CD4-positive, alpha-beta T cell treated with Interleukin-15 for 4 hours (primary cell): ENCODE data around the gene STX1A.

Source experiments
- DNase-seq: peaks from one replicate; pipeline ENCODE4 v3.0.0-alpha.2; 2020; ENCODE audit warnings: low spot score

Gene STX1A

DNA sequence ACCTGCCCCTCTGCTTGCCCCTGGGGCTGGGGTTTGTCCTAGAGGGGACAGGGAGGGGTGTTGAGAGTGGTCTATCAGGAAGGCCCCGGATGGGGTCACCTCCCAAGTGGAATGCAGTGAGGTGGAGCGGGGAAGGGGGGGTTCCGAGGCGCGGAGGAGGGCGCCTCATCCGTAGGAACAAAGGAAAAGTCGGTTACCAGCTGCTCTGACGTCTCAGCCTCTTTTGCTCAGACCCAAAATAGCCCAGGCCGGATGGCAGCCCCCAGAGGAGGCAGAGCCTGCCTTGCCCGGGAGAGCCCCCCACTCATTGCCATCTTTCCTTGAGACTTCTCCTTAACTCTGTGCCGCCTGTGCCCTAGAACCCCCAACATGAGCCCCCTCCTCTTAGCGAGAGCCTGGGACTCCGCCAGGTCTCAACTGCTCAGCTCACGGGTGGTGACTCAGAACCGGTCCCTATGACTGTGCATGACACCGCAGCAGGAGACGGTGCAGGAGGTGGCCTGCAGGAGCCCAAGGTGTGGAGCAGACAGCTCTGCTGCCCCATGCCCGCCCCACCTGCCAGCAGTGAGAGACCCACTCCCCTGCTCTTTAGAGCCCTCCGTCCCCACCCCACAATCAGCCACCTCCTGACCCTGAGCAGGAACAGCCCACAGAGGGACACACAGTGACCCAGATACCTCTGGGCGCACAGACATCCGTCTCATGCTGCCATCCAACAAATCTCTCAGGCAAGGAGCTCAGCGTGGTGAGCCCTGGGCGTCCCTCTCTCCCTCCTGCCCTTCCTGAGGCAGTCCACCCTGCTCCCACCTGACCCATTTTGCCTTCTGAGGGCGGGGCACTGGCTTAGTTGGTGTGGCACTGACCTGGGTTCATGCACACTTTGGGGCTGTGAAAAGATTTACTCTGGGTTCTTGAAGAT, 13.1 kb downstream of the STX1A start:
- DNase-seq, result no peak

DNA sequence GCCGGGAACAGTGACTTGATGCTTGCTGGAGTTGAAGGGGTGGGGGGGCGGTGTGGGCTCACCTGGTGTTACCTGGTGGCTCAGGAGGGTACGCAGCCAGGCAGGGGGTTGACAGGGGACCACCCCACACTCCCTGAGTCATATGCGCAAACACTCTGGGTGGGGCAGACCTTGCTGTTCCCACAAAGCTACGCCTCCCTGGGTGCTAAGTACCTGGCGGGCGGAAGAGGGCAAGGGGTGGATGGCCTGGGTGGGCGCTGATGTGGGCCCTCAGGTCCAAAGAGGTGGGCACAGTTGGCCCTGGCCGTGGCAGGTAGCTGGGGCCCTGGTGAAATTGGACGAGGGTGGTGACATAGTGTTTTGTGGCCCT, 13.9 kb downstream of the STX1A start:
- no peak for DNase-seq

DNA sequence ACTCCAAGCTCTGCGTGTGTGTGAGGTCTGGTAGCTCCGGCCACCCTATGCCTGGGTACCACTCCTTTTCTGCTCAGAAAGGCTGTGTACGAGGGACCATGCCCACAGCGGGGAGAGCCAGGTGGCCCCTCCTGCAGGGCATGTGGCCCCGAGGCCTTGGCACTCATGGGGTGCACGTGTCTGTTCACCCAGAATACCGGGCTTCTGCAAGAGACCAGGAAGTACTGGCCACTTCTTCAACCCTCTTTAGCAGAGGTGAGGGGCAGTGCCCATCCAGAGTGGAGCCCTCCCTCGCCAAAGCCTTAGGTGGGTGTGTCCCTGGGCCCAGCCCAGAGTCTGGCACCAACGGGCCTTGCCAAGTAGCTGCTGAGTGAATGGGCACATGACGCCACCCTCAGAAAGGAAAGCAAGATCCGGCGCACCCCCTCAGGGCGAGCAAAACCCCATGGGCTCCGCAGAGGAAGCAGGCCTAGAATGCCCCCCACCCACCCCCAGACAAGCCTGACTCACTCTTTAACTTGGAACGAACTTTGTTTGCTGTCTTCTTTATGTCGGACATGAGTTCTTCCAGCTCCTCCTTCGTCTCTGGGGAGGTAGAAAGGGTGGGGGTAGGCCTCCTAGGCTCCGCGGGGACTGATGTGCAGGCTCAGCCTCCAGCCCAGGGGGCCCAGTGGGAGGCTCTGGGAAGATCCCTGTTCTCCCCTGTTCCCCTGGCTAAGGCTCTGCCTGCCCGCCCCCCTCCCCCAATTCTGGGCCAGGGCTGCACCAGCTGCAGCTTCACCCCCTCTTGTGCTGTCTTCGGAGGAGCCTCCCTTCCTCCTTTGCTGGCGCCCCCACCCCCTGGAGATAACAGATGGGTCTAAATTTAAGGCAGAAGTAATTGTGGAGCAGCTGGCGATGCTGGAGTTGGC, 14.6 kb downstream of the STX1A start:
- no peak for DNase-seq

DNA sequence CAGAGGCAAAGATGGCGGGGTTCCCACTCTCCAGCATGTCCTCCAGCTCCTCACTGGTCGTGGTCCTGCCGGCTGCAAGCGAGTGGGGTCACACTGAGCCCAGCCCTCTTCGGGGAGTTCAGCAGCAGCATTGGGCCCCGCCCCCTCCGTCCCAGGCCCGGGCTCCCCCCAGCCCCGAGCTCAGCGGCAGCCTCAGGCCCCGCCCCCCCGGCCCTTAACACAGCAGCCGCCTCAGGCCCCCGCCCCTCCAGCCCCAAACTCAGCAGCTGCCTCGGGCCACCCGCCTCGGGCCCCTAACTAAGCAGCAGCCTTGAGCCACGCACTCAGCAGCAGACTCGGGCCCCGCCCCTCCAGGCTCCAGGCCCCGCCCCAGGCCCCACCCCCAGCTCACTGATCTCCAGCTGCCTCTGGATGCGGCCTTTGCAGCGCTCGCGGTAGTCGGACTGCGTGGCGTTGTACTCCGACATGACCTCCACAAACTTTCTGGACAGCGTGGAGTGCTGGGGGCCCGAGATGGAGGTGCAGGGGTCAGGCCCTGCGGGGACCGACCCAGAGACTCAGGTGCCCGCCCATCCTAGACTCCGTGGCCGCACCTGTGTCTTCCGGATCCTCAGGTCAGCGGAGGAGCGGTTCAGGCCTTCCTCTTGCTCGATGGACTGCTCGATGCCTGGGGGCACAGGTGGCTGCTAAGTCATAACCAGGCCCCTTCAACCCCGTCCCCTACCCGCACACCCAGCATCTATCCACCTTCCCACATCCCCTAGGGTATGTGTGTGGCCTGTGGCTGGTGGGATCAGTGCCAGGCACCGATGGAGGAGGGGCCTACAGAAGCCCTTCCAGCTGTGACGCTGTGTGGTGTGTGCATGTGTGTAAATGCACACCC, 15.5 kb downstream of the STX1A start:
- DNase-seq, result no peak

DNA sequence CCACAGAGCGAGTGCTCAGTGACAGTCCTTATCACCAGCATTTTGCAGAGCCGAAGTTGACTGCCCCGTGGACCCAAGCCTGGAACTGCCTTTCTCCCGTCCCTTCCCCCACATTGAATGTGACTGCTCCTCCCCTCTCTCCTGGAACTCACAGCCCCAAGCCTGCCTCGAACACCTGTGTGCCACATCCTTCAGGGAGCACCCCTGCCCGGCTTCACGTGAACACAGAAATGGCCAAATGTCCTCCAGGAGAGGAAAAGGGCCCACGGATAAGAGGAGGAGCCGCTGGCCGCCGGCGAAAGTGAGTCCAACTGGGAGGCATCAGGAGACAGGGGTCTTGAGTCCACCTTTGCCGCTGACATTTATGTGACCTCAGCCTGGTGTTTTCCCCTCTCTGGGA, 16.2 kb downstream of the STX1A start:
- DNase-seq, result no peak

DNA sequence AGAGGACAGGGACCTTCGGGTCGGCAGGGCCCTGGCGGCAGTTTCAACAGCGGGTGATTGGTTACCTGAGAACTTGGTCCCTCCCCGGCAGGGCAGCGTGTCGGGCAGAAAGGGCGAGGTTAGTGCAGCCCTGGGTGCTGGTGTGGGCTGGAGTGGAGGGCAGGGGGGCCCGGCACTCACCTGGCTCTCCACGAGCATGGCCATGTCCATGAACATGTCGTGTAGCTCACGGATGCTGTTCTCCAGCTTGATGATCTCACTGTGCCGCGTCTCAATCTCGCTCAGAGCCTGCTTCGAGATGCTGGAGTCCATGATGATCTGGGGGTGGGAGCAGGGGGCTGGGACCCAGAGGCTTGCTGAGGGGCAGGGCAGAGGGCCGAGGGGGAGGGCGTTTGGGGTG, 16.8 kb downstream of the STX1A start:
- no peak for DNase-seq

DNA sequence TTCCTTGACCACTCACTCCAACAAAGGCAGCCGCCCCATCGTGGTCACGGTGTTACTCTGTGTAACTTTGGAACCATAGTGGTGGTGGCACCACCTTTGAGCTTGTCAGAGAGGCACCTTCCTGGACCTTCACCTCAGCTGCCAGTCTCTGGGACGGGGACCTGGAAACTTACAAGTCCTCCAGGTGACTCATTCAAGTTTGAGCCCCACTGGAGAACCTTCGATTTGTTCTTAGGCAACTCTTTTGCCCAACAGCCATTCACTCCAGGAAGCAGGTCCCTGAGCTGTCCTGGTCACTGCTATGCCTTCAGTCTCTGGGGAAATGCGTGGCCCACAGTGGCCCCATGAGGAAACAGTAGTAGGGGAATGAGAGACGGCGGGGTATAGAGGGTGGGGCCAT, 17.2 kb downstream of the STX1A start:
- DNase-seq, result no peak

DNA sequence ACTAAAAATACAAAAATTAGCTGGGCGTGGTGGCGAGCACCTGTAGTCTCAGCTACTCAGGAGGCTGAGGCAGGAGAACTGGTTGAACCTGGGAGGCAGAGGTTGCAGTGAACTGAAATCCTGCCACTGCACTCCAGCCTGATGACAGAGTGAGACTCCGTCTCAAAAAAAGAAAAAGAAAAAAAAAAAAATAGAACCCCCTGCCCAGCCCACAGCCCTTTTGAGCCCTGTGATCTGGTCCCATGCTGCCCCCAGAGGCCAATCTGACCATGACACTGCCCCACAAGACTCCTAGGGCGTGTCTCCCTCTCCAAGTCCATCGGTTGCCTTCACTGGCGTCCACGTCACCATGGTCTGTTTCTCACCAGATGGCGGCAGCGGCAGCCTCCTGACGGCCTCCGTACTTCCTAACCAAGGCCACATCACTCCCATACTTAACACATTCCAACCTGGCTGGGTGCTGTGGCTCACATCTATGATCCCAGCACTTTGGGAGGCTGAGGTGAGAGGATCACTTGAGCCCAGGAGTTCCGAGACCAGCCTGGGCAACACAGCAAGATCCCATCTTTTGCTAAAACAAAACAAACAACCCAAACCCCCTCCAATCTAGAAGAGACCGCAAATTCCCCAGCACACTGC, 18.0 kb downstream of the STX1A start:
- DNase-seq, result peak; percentile 27

DNA sequence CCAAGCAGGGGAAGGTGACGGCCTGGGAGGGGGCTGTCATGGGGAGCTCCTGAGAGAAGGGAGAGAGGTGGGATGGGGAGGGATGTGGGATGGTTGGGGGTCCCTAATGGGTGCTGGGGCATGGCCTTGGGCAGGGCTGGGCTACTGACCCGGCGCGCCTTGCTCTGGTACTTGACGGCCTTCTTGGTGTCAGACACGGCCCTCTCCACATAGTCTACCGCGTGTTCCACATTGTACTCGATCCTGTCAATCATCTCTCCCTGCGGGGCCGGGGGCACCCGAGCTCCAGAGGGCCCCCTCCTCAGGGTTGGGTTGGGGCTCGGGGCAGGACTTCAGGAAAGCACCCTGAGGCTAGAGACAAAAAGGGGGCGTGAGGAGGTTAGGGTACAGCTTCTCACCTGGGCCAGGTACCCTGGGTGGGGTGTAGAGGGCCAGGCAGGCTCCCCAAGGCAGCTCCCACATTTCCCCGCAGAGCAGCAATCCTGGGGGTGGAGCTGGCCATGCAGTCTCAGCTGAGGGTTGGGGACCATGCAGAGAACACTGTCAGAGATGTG, 18.8 kb downstream of the STX1A start:
- DNase-seq, result no peak

DNA sequence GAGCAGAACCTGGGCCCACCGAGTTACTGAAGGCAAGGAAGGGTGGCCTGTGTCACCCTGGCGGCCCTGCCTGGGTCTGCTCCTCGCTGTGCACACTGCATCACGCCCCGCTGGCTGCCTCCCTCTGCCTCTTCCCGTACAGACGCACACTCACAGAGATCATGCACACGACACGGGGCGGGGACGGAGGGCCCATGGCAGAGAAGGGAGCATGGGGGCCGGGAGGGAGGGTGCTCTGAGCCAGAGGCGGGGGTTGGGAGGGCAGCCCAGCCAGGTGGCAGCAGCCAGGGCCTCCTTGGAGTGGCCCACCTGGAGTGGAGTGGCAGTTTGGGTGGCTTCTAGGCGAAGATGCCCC, 19.4 kb downstream of the STX1A start:
- no peak for DNase-seq

DNA sequence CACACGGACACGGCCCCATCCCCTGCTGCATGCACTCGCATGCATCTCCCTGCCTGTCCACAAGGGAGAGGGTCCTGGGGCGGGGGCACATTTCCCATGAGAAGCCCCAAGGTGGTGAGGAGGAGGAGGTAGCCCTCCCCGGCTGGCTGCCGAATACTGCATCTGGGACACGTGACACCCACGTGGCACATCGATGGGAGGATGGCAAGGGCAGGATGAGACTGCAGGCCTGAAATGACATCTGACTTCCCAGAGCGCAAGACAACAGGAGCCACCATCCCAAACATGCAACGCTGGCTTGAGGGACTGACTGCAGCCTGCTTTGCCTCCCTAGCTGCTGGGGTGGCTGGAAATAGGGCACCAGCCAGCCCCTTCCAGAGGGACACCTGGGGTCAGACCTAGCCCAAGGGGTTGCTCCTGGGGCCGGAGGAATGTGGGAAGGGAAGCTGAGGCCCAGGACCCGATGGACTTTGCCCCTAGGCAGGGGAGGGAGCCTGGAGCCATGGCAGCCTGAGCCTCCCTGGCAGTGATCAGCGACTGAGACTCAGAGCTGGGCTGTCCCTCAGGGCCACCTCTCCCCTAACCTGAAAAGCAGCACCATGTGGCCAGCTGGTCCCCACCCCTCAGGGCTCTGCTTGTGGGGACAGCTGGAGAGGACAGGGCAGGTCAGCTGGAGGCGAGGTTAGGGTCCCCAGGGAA, 19.9 kb downstream of the STX1A start:
- DNase-seq, result no peak

DNA sequence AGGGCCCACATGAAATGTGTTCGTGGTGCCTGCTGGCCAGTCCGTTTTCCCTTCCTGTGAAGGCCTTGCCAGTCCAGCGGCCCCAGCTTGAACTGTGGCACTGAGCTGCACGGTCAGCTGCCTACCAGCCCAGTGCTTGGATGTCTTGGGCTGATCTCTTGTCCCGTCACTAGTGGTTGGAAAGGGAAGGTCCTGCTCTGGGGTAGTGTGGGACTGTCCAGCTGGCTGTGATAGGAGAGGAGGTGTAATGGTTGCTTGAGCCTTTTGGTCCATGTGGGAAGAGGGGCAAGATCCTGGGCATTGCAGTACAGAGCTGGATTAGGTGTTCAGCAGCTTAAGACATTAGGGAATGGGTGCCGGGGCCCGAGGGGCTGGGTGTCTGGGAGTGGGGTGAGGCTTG, 21.1 kb downstream of the STX1A start:
- no peak for DNase-seq

DNA sequence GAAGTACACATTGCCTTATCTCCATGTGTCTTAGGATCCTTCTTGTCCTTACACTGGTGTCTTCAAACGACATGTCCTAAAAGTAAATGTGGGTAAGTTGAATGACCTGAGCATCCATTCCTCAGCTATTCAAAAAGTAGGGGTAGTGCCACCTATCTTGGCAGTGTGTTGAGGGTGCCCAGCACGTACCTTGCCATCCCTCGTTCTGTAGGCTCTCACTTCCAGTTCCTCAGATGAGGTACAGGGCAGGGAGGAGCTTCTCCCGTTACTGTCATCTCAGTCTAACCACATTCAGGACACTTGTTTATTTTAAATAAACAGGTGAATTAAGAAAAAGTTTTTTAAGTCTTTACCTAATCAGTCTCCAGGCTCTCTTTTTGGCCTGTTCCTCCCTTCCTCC, 23.1 kb downstream of the STX1A start:
- no peak for DNase-seq

DNA sequence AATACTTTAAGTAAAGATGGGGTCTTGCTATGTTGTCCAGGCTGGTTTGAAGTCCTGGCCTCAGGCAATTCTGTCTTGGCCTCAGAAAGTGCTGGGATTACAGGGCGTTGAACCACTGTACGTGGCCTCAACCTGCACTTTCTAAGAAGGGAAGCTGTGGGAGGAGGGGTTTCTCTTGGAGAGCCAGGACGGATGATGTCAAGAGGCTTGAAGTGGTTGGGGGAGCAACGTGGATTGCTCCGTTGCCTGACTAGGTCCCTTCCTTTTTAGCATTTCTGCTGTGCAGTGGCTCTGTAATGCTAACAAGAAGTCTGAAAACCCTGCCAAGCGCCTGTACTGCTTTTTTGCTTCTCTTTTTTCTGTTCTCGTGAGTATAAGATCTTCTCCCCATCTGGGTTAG, 28.8 kb downstream of the STX1A start:
- no peak for DNase-seq

DNA sequence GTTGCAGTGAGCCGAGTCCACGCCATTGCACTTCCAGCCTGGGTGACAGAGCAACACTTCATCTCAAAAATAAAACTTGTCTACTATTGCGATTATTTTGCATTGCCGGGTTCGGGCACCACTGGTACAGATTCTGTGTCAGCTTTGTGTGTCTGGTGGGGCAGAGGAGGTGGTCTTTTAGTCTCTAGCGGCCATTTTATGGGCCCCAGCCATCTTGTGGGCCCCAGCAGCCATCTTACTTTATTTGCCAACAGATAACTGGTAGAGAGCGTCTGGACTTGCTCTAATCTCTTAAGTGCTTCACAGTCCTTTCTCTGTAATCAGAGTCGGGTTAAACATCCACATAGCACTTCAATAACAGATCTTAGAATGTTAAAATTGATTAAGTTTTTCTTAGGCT, 31.2 kb downstream of the STX1A start:
- no peak for DNase-seq

DNA sequence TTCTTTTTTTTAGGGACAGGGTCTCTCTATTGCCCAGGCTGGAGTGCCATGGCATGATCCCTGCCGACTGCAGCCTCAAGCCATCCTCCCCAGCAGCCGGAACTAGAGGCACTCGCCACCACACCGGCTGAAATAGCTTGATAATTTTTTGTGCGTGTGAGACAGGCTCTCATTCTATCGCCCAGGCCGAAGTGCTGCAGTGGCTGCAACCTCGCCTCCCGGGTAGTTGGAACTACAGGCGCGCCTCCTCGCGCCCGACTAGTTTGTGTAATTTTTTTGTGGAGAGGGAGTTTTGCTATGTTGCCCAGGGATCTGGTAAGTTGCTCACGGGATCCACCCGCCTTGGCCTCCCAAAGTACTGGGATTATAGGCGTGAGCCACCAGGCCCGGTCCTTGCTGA, 34.2 kb downstream of the STX1A start:
- no peak for DNase-seq

DNA sequence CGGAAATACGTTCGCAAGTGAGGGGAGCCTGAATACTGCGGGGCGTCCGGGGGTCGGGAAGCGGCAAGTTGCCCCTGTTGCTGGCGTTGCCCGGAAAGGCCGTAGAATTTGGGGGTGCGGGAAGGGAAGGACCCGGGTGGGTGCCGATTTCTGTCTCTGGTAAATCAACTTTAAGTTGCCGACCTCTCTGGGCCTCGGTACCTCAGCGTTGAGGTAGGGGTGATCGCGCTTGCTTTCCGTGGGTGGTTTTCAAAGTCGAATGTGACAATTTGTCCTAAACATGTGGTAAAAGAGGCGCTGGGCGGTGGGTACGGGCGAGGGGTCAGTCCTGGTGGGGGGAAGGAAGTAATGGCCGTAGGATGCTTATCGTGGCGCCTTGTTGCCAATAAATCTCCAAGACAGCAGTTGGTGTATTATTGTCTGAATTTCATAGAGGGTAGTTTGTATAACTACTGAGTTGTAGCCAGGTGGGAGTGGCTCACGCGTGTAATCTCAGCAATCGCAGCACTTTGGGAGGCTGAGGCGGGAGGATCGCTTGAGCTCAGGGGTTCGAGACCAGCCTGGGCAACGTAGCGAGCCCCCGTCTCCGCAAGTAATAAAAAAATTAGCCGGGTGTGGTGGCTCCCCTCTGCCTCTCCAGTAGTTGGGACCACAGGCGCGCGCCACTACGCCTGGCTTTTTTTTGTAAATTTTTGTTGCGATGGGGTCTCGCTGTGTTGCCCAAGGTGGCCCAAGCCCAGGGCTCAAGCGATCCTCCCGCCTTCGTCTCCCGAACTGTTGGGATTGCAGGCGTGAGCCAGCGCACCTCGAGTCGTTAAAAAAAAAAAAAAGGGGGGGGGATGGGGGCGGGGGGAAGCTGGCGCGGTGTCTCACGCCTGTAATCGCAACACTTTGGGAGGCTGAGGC, 35.4 kb downstream of the STX1A start:
- DNase-seq, result no peak

DNA sequence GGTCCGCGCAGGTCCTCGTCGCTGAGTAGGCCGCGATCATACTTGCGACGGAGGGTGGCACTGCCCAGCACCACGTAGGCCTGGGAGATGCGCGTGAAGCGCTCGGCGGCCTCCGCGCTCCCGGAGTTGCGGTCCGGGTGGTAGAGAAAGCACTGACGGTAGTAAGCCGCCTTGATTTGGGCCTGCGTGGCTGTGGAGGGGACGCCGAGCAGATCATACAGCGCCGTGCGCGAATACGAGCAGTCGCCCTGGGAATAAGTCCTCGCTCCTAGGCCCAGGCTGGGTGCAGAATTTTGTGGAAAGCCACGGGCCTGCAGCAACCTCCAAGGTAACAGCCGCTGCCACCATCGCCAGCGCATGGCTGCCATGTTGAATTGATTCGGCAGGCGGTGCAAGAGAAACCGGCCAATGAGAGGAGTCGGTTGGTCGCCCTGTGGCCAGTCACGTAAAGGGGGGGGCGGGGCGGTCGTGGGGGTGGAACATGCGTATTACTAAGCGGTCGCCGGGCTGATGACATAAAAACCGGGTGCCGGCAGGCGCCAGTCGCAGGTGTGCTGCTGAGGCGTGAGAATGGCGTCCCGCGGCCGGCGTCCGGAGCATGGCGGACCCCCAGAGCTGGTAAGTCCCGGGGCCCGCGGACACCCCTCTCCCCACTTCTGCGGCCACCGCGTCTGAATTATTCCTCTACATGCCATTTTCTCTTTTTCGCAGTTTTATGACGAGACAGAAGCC, 36.2 kb downstream of the STX1A start, which contains the start of the genes BUD23 and DNAJC30:
BUD23 (plus strand) TSS at position 542 of the 732 bp plus-strand sequence; CDS start at position 571, 29 bp downstream.
DNAJC30 (minus strand) TSS at position 398 of the 732 bp plus-strand sequence; CDS start at position 368, 30 bp downstream.
- peak; percentile 95 for DNase-seq

DNA sequence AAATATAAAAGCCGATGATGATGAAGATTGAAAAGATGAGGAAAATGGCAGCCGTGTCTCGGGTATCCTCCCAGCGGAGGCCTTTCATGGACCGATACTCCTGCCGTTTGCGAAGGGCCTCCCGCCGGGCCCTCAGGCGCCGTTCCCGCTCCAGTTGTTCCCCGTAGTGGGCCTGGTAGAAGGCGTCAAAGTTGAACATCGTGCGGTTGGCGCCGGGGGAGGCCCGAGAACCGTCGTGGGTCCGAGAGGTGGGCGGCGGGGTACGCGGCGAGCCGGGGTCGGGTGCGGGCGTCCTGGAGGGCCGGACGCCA, 36.8 kb downstream of the STX1A start:
- no peak for DNase-seq
